NK-92 treated with Interleukin-12 subunit alpha and Interleukin-12 subunit beta, amount 100 ng/mL, for 24 hours (cell line): ENCODE data around the gene CLDN25.
"Not testable (repeated sequence)": the region's sequence is repeated elsewhere in the genome, so short reads cannot be mapped to it uniquely, and the experiment has no call there.

Experiments
- DNase-seq: peaks from one replicate; lab custom pipeline; 2025; lab: John Stamatoyannopoulos, UW

Gene CLDN25

DNA sequence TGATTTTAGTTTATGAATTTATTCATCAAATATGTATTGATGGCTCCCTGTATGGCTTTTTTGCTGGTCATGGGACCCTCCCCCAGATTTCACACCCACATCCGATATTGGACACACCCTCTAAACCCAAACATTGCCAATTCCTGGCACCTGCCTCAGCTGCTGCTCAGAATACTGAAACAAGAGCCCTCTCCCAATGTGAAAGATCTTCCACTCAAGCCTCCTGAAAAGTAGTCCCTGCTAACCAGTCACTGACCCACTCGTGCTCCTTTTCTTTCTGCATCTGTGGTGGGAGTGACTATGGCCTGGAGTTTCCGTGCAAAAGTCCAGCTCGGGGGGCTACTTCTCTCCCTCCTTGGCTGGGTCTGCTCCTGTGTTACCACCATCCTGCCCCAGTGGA is at the start of gene CLDN25:
Gene CLDN25 (plus strand): TSS at position 301 of the 400 bp plus-strand sequence. CDS start 0 bp downstream, at position 301.
- no peak for DNase-seq

DNA sequence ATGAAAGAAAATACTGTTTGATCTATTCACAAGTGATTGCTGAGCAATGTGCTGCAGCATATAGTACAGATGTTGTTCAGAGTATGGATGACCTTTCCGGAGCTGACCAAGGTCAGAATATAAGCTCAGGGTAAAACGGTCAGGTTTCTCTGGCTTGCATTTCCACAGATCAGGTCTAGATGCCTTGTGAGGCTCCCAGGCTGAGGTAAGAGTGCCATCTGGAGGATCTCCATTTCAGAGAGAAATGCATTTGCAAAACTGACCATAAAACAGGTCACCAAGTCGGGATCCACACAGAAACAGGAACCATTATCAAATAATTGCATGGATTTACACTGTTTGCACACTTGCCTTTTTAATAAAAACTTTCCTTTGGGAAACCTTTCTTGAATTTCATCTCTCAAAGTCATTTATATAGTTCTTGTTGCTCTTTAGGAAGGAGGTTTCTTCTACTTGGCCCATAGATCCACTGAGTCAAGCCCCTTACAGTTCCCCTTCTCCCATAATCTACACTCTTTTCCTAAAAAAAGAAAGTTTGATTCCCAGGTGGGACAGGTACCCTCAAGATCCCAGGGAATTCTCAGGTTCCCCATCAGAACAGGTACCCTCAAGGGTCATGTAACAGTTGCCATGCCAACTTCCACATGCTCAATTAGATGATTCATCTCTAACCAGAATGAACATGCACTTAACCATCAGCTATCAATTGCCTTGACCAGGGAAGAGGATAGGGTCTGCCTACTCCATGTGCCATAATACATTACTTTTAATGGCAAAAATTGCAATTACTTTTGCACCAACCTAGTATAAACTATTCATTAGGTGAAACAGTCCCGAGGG is 48.5 kb upstream of the CLDN25 start:
- DNase-seq = peak; percentile 18

DNA sequence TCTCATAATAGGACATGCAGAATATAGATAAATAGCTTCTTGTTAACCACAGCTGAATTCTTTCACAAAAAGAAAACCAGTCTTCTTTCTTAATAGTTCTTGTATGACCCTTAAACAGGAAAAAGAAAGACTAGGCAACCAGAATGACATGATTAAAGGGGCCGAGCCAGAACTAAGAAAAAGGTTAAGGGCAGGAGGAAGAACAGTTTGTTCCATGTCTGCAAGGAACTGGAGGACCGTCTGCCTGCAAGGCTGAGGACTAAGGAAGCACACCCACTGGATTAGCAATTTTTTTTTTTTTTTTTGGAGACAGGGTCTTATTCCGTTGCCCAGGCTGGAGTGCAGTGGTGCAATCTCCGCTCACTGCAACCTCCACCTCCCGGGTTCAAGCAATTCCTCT is 47.5 kb upstream of the CLDN25 start:
- no peak for DNase-seq

DNA sequence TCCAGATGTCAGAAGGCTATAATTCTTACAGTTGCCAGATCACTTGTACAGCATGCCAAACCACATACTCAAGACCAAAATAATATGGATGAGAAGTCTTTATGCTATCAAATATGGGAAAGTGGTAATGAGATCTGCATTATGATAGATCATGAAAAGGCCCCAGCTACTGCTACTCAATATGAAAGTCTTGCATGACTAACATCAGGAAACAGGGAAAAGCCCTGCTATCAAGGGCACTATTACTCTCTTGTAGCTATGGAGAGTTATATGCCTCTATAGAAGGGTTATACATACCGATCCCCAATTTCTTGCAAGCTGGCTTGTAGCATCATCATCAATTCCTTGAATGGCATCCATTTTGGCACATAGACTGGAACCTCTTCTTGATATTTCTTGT is 43.3 kb upstream of the CLDN25 start:
- DNase-seq = no peak

DNA sequence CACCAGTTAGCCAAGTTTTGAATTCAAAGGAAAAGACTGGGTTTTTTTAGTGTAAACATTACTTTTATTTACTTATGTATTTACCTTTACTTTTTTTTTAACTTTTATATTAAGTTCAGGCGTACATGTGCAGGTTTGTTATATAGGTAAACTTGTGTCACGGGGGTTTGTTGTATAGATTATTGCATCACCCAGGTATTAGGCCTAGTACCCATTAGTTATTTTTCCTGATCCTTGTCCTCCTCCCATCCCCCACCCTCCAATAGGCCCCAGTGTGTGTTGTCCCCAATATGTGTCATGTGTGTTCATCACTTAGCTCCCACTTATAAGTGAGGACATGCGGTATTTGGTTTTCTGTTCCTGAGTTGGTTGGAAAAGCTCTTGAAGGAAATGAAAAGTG is 26.7 kb upstream of the CLDN25 start:
- DNase-seq = no peak

DNA sequence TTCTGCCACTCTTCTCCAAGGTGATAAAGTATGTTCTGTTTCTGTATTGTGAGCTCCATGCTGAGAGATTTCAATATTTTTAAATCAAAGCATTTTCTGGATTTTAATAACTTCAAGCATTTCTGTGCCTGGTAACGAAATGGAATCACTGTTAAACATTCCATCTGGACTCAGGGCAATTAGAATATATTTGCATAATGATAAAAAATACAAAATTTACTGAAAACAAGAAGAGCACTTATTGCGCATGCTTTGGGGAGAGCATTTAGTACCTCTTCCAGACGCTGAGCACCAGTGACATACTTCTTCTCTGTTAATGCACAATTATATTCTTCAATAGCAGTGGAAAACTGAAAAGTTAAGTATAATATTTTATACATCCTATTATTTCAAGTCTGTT is 19.4 kb upstream of the CLDN25 start:
- DNase-seq = no peak

DNA sequence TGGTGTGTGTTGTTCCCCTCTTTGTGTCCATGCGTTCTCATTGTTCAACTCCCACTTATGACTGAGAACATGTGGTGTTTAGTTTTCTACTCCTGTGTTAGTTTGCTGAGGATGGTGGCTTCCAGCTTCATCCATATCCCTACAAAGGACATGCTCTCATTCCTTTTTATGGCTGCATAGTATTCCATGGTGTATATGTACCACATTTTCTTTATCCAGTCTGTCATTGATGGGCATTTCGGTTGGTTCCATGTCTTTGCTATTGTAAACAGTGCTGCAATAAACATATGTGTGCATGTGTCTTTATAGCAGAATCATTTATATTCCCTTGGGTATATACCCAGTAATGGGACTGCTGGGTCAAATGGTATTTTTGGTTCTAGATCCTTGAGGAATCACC is 16.6 kb upstream of the CLDN25 start:
- not testable (repeated sequence) for DNase-seq

DNA sequence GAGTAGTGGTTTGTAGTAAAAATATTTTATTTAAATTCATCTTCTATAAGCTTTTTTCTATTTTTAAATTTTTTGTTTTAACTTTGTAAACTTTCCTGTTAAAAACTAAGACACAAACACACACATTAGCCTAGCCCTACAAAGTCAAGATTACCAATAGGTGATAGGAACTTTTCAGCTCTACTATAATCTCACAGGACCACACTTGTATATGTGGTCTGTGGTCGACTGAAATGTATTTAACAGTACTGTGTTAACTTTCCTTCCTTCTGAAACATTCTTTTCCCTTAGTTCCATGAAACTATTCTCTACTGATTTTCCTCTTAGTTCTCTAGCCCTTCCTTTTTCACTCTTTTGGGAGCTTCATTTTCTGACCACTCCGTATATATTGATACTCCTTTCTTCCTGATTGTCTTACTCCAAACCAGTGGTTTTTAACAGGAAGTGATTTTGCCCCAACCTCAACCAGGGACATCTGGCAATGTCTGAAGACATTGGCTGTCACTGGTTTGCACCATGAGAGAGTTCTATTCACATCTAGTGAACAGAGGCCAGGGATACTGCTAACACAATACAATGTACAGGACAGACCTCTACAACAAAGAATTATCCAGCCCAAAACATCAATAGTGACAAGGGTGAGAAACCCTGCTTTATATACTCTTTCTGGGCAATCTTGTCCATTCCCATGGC is 14.9 kb upstream of the CLDN25 start:
- DNase-seq = no peak

DNA sequence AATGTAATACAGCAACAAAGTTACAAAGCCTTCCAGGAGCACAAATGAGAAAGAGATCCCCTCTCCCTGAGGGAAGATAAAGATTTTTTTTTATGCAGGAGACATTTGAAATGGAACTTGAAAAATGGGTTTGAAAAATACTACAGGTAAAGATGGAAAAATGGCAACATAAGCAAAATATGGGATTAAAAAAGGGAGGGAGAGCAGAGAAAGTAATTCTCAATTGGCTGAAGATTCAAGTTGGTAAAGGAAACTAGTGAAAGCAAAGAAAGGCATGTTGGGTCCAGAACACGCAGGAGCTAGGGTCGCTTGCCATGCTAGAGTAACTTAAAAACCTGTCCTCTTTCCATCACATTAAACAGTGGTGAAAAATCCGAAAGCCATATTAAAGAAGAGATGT is 7.6 kb upstream of the CLDN25 start:
- DNase-seq = no peak

DNA sequence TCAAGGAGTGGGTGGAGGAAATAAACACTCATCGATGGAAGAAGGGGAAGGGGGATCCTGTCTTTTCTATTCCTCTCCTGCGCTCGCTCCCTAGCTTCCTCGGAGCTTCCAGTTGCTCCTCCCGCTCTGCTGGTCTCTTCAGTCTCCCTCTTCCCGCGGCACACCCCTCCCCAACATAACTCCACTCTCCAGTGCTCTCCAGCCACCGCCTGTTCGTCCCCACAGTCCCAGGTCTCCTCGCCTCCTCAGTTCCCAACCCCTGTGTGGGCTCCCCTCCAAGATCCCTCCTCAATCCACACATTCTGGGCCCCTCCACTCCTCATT is 6.5 kb upstream of the CLDN25 start:
- no peak for DNase-seq

DNA sequence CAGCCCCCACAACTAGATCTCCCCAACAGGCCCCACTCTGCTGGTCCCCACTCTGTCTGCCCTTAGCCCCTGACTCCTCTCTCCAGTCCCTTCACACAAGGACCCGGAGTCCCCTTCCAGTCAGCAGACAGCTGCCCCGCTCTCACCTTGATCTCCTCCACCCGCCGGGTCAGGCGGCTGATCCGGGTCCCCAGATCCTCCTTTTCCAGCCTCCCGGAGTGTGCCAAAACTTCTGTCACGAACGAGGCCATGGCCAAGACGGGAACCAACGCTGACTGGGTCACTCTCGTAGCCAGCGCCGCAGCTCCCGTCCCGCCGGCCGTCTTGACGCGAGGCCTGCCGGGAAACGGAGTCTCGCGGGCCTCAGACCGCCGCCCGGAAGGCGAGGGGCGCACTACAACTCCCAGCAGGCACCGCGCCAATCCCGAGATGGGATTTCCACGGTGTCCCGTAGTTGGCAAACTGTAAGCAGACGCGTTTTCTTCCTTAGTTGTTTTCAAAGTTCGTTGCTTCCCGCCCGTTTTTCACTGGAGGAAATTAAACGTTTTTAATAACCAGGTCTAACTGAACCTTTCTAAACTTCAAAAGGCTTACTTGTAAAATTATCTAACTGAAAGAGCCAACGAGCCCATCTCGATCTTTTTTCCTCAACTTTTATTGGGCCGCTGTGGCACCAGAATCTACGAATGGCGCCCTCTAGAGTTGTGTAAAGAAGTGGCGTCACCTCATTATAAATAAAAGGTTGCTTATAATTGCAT is 6.0 kb upstream of the CLDN25 start, which contains the start of gene ZW10:
Gene ZW10 (minus strand): TSS at position 277 of the 758 bp plus-strand sequence. CDS start 26 bp downstream, at position 251.
- peak; percentile 88 for DNase-seq

DNA sequence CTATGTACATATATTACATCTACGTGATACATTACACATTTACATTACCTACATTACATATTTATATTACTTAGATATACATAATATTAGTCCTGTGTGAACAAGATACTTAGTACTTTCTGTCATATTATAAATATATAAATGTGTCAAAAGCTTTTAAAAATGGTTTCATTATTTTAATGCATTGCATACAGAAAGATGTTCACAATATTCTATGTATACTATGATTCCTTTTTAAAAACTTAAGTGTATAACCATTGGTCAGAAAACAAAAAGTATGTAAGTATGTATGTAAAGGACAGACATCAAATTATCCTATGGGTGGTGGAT is 5.5 kb upstream of the CLDN25 start:
- no peak for DNase-seq

DNA sequence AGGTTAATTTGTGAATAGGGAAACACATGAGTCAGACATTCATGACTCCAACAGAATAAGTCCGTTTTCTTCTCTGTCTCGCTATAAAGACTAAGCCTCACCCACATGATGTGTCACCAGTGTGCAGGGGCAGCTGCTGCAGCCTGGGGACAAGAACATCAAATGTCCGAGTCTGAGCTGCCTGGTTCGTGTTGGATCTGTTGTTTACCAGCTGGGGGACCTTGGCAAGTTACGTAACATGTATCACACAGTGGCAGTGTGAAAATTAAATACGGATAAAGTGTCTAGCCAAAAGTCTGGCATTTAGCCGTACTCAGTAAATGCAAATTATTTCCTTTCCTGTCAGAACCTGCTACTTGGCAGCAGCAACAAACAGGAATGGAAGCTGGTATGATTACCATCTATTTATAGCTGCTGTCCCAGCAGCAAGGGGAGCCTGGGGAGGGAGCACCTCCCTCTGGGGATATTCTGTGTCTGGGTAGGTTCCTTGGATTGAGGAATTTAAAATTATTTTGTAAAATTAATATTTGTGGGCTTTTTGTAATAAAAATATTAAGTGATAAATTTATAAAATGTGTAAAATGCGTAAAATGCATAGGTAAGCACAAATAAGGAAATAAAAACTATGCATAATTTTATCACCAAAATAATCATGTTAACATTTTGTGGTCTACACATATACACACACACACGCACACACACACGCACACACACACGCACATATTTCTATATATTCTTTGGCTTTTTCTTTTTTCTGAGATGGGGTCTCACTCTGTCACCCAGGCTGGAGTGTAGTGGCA is 1.3 kb upstream of the CLDN25 start:
- no peak for DNase-seq

DNA sequence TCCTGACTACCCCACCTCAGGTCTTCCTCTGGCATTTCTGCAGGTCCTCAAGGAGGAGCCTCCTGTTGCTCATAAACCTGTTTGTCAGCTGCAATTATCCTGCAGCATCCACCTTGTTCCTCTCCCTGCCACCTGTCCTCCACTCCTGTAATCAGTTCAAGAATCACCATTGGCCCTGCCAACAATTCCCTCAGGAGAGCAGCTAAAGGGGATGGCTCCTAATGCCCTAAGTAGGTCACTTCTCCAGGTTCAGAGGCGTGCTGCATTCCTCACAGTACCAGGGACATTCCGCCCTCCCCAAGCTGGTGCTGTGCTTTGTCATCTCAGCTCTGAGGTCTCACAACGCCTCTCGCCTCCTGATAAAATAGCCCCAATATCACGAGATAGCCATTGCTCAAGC is 2.1 kb downstream of the CLDN25 start:
- no peak for DNase-seq

DNA sequence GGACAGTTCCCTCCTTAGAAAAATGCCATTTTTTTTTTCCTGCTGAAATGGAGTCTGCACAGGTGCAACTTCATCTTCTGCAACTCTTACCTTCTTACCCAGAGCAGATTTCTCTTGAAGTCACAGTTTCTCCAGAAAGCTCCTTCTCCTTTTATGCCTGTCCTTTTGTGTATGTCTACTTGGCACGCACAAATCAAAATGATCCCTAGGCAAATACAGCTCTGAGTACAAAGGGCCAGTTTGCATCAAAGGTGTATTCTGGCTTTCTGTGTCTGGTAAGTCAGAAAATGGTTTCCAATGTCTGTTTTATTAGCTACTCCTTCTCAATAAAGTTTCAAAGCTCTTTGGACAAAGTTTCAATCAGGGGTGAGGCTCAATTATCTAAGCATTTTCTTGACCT is 2.5 kb downstream of the CLDN25 start:
- no peak for DNase-seq

DNA sequence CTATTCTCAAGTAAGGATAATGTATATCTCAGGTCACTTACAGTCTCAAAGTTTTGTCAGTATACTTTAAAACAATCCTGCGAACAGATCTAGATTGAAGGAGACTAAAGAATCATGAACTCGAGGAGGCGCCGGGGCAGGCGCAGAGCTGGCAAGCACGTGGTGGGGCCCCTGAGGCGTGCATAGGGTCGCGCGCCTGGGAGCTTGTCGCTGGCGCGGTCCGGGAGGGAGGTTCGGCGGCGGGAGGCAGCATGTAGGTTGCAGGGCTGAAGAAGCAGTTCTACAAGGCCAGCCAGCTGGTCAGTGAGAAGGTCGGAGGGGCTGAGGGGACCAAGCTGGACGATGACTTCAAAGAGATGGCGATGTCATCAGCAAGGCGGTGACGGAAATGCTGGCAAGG is 9.4 kb downstream of the CLDN25 start:
- not testable (repeated sequence) for DNase-seq

DNA sequence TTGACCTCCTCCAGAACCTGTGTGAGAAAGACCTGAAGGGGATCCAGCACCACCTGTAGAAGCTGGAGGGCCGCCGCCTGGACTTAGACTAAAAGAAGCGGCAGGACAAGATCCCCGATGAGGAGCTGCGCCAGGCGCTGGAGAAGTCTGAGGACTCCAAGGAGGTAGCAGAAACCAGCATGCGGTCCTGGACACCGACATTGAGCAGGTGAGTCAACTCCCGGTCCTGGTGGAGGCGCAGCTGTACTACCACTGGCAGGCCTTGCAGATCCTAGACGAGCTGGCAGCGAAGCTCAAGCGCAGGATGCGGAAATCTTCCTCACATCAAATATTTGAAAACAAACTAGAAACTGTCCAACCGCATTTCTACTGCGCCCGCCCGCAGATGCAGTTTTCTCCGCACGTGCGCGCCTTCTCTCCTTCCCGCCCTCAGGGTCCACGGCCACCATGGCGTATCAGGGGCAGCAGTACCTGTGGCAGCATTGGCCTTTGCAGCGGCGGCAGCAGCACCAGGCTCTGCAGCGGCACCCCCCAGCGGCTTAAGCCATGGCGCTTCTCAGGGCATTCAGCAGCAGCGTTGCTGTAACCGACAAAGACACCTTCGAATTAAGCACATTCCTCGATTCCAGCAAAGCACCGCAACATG is 10.2 kb downstream of the CLDN25 start:
- no peak for DNase-seq

DNA sequence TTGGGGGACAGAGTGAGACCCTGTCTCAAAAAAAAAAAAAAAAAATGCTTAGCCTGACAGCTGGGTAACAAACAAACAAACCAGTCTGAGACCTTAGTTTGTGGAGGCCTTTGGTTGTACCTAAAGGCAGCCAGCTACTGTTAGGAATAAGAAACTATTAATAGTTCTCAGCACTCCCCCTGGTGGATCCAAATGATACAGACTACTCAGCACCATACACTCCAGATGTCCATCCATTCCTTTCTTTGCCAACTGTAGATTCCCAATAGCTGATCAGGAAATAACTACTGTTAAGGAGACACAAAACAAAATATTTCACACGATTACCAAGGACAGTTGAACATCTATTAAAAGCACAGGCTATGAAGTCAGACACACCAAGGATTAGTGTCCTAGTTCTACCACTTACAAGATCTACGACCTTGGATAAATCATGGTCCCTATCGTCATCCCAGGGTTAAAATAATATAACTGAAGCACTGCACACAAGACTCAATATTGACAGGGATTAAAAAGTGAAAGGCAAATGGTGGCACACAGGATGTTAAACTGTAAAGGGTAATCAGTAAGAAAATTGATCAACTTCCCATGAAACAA is 17.2 kb downstream of the CLDN25 start:
- no peak for DNase-seq

DNA sequence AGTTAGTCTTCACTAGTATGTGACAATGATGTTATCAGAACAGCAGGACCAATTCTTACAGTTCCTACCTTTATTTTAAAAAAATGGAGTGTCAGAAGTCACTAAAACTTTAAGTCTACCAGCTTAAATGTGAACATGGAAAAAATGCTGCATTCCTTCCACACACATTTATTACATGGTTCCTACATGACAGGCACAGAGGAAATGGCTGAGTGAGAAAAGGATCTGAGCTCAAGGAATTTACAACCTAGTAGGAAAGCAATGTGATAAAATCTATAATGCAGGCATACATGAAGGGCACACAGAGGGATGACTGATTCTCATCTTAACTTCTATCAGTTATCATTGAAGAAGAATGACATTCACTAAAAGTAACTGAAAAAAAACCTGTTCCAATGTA is 23.0 kb downstream of the CLDN25 start:
- DNase-seq = no peak

DNA sequence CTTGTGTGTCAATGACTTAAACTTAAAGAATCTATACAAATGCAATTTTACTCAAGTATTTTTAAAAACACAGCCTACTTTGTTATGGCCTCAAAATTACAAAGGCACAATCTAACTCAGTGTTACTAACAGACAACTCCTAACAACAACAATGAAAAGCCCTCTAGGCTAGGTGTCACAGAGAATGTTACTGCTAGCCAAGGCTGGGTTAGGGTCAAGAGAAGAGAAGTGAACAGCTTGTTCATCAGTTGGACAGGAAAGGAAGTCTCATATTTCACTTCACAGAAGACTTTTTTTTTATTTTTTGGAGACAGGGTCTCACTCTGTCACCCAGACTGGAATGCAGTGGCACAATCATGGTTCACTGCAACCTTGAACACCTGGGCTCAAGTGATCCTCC is 26.0 kb downstream of the CLDN25 start:
- no peak for DNase-seq

DNA sequence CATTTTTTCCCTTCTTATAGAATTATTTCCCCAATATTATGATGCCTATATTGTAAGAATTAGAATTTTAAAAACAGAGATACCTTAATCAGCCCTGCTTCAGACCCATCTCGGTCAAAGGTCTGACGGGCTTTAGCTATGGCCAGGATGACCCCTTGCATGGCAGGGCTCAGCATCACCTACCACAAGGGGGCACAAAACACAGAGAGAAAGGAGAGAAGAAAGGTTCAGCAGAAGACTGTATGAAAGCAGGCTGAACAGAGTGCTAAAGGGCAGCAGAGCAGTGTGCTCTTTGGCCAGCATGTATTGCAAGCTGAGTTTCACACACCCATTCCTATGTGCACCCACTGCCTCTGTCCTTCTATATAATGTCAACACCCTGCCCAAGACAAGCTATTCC is 26.8 kb downstream of the CLDN25 start:
- DNase-seq = no peak
